ENCODE measurements around the gene DLG2.
A peak's percentile ranks its signal among the peaks of the same experiment; 100 is the strongest.

DLG2 gene

DNA sequence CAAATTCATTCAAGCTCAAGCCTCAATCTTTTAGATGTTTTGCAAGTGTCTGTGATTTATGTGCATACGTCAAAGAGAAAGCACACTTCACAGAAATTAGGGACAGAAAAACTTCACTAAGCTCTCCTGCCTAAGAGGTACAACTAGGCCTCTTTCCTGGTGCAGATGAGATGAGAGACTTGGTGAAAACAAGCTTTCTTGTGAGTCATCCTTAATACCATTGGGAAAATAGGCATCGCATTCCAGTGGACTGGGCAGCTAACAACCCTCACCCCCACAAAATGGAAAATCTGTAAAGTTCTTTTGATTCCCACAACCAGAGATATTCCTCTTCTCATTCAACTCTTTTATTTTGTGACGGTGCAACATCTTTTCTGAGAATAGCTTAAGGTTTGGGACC is 1230.6 kb downstream of the DLG2 start:
- DNase-seq (ENCODE audit: insufficient read length, low spot score) = no peak
- no peak for FAIRE-seq

DNA sequence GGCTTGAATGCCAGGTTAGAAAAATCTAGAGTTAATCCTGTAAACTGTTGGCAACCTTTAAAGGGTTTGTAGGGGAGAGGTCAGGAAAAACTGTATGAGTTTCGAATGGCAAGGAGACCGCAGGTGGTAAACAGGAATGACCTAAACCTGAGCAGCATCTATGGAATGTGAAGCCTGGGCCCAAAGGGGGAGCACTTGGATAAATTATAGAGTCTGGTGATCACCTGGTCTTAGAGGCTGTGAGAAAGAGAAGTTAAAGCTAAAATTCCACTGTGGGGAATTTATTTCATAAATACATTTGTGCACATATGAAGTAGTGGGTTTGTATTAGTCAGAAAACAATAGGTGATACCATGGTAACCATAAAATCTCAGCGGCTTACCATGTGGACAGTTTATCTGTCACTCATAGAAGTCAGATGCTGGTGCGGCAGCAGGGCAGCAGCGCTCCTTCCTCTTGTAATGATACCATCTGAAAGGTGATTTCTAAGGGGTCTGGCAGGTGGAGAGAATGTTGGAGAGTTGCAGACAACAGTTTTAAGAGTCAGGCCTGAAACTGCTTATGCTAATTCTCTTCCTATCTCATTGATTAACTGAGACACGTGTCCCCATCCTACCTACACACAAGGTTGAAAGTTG is 1236.6 kb downstream of the DLG2 start:
- no peak for DNase-seq (ENCODE audit: insufficient read length, low spot score)
- FAIRE-seq = no peak

More for the DNA sequence above, 1230.6 kb downstream of the DLG2 start:
- TF ChIP-seq, protein P1, sequence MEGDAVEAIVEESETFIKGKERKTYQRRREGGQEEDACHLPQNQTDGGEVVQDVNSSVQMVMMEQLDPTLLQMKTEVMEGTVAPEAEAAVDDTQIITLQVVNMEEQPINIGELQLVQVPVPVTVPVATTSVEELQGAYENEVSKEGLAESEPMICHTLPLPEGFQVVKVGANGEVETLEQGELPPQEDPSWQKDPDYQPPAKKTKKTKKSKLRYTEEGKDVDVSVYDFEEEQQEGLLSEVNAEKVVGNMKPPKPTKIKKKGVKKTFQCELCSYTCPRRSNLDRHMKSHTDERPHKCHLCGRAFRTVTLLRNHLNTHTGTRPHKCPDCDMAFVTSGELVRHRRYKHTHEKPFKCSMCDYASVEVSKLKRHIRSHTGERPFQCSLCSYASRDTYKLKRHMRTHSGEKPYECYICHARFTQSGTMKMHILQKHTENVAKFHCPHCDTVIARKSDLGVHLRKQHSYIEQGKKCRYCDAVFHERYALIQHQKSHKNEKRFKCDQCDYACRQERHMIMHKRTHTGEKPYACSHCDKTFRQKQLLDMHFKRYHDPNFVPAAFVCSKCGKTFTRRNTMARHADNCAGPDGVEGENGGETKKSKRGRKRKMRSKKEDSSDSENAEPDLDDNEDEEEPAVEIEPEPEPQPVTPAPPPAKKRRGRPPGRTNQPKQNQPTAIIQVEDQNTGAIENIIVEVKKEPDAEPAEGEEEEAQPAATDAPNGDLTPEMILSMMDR (IDR thresholded peaks at IDR 0.05; ENCODE audit: insufficient read depth, missing control alignments) = no peak

DNA sequence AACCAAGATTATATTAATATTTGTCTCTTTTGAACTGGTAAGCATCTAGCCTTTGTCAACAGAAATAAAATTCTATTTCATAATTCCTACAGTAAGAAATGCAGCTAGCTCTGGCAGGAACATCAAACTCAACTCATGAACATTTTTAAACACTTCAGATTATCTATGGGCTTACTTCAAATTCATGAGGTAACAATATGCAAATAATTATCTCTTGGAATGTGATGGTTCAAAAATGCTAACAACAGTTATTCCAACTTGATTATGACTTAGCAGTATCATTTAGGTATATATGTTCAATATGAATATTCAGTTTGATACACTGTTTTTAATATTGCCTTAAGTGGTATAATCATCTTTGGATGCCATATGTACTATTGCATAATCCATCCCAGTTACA is 1237.4 kb downstream of the DLG2 start:
- no peak for DNase-seq (ENCODE audit: insufficient read length, low spot score)
- peak; percentile 60 for FAIRE-seq
- TF ChIP-seq, protein P1 (IDR thresholded peaks at IDR 0.05; ENCODE audit: insufficient read depth, missing control alignments) = no peak

More for the DNA sequence above, 1236.6 kb downstream of the DLG2 start:
- TF ChIP-seq, protein P1 (IDR thresholded peaks at IDR 0.05; ENCODE audit: insufficient read depth, missing control alignments) = peak; percentile 42

DNA sequence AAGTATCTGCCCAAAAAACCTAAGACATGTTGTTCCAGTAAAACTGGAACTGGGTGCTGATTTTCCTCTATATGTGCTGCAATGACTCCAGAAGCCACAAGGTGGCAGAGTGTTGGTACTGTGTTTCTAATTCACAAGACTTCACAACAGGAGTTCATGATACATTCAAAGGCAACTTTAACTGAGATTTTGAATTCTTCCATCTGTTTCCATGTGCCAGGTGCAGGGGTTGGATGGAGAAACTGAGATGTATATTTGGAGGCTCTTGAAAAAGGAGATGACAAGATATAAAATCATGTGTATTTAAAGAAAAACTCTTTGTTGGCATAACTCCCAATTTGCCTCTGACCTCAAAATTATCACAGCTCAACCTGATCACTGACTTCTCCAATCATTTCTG is 1242.4 kb downstream of the DLG2 start:
- peak; percentile 85 for FAIRE-seq
- no peak for DNase-seq (ENCODE audit: insufficient read length, low spot score)
- TF ChIP-seq, protein P1 (IDR thresholded peaks at IDR 0.05; ENCODE audit: insufficient read depth, missing control alignments) = peak; percentile 84

DNA sequence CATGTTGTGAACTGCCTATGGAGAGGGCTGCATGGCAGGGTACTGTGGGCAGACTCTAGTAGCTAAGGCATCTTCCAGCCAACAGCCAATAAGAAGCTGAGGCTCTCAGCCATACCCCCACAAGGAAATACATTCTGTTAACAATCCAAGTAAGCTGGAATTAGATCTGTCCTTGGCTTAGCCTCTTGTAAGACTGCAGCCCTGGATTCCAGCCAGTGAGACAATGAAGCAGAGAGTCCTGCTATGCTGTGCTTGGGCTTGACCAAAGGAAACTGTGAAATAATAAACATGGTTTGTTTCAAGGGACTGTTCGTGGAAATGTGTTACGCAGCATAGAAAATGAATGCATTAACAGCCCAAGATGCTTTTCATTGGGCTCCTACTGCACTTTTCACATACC is 1243.6 kb downstream of the DLG2 start:
- TF ChIP-seq, protein P1 (IDR thresholded peaks at IDR 0.05; ENCODE audit: insufficient read depth, missing control alignments) = no peak
- no peak for DNase-seq (ENCODE audit: insufficient read length, low spot score)
- no peak for FAIRE-seq

DNA sequence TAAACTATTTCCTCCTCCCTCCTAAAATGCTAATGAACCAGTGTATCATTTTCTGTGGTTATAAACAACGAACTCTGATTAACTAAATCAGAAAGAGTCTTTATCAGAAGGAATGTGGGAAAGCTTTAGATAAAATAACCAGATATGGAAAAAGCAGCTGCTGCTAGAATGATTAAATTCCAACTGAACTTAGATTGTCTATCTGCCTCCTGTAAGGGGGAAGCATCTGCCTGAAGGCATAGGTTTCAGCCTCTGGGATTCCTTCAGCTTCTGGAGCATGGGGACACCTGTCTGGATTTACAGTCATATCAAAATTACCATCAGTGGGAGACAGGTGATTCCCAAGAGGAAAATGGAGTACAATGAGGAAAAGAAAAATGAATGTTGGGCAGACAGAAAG is 1245.5 kb downstream of the DLG2 start:
- DNase-seq (ENCODE audit: insufficient read length, low spot score) = no peak
- FAIRE-seq = peak; percentile 6
- TF ChIP-seq, protein P1 (IDR thresholded peaks at IDR 0.05; ENCODE audit: insufficient read depth, missing control alignments) = no peak

DNA sequence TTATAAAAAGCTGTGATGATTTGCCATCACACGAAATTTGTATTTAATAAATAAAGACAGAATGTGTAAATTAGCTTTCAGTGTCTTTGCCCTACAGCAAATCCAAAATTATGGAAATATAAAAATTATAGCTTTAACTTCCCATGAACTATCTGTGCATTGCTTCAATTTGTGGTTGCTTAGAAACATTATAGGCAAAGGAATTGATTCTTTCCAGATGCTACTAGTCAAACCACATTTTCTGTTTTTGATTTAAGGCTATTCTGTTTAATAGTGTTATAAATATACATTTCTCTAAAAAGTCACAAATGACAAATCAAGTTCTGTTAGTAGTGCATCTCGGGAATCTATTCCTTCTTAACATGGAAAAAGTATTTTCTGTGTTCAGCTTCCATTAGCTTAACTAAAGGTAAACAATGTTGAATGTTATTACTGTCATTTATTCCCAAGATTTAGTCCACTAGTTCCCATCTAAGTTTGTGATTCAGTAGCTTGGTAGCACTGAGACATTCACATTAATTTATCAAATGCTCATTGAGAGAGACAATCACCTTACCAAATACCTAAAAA is 1254.7 kb downstream of the DLG2 start:
- TF ChIP-seq, protein P1 (IDR thresholded peaks at IDR 0.05; ENCODE audit: insufficient read depth, missing control alignments) = no peak
- FAIRE-seq = no peak

More for the DNA sequence above, 1254.7 kb downstream of the DLG2 start:
- no peak for DNase-seq (ENCODE audit: insufficient read length, low spot score)
